Fibroblast of lung (primary cell): ENCODE data around the gene GM2A. TPM values are rescaled to one million over a fixed set of nuclear protein-coding genes. Genes with fewer than 3 reads are reported as not detected.

Experiments used
- DNase-seq, 2 donors: peaks; one replicate each; pipeline versions ENCODE4 v3.0.0 to v3.0.0-alpha.2; 2010; ENCODE audit warnings: low read depth in 2 of 2
- H2AFZ ChIP-seq: 2 replicates; pipeline ENCODE4 v1.5.1; 2012; ENCODE audit warnings: low read length, control low read depth, inconsistent platforms
- H3K27ac ChIP-seq: 2 replicates; pipeline ENCODE4 v1.5.1; 2011; ENCODE audit warnings: low read length, control low read depth; ENCODE audit not compliant: insufficient read depth
- H3K27me3 ChIP-seq: 2 replicates; pipeline ENCODE4 v1.5.1; 2011; ENCODE audit warnings: mild to moderate bottlenecking, low read length; ENCODE audit not compliant: control insufficient read depth, insufficient read depth
- H3K36me3 ChIP-seq: 2 replicates; pipeline ENCODE4 v1.5.1; 2011; ENCODE audit warnings: low read length; ENCODE audit not compliant: control insufficient read depth, insufficient read depth
- H3K4me1 ChIP-seq: 2 replicates; pipeline ENCODE4 v1.5.1; 2011; ENCODE audit warnings: low read length; ENCODE audit not compliant: control insufficient read depth, insufficient read depth; ENCODE audit errors: extremely low read depth
- H3K4me2 ChIP-seq: 2 replicates; pipeline ENCODE4 v1.5.1; 2011; ENCODE audit warnings: low read length, control low read depth; ENCODE audit not compliant: insufficient read depth; ENCODE audit errors: extremely low read depth
- H3K4me3 ChIP-seq, 4 experiments: fragments of 200-600 bp in 1 of 4; sonication (generic) in 1 of 4; replicated peaks in 1 of 4; 2 replicates each; pipeline ENCODE4 v1.5.1; 2011 to 2016; ENCODE audit warnings: low read length in 4 of 4, low read depth in 3 of 4, mild to moderate bottlenecking in 3 of 4, control low read depth in 2 of 4, inconsistent platforms in 1 of 4, mixed read lengths in 1 of 4; ENCODE audit not compliant: insufficient read depth in 1 of 4; ENCODE audit errors: control extremely low read depth in 1 of 4
- H3K79me2 ChIP-seq: 2 replicates; pipeline ENCODE4 v1.5.1; 2012; ENCODE audit warnings: mild to moderate bottlenecking, low read length, inconsistent platforms; ENCODE audit not compliant: control insufficient read depth, insufficient read depth
- H3K9ac ChIP-seq: 2 replicates; pipeline ENCODE4 v1.5.1; 2011; ENCODE audit warnings: mild to moderate bottlenecking, low read length, control low read depth; ENCODE audit not compliant: insufficient read depth
- H3K9me3 ChIP-seq: 2 replicates; pipeline ENCODE4 v1.5.1; 2012; ENCODE audit warnings: low read depth, low read length; ENCODE audit not compliant: control insufficient read depth, insufficient read depth
- H4K20me1 ChIP-seq: 2 replicates; pipeline ENCODE4 v1.5.1; 2011; ENCODE audit warnings: low read length; ENCODE audit not compliant: control insufficient read depth, insufficient read depth; ENCODE audit errors: extremely low read depth
- EZH2 ChIP-seq: IDR thresholded peaks from 2 replicates; pipeline ENCODE4 v1.5.1; 2012; ENCODE audit warnings: low read length, control low read depth, mild to moderate bottlenecking; ENCODE audit errors: missing control alignments
- polyA plus RNA-seq, 2 donors: library from polyadenylated mRNA; depleted of rRNA in 1 of 2; stranded (reverse) in 1 of 2; unstranded in 1 of 2; fragments of >200 nt; gene quantifications; 2 replicates each; pipeline ENCODE4 v1.2.1, GENCODE V29; 2011 to 2012; ENCODE audit warnings: missing spikeins in 1 of 2
- total RNA-seq: library from RNA; depleted of rRNA; stranded (reverse); fragments of >200 nt; gene quantifications from 2 replicates; pipeline ENCODE4 v1.2.1, GENCODE V29; 2014
- TF ChIP-seq, protein P1 (sequence below), 2 donors: IDR thresholded peaks in 1 of 2; conservative IDR thresholded peaks in 1 of 2; 1 replicate in 1 of 2; 2 replicates in 1 of 2; pipeline ENCODE4 v1.5.1; 2011 to 2012; ENCODE audit warnings: low read length in 2 of 2, control low read depth in 1 of 2, inconsistent platforms in 1 of 2, low read depth in 1 of 2, mild to moderate bottlenecking in 1 of 2

GM2A gene
- total and polyA plus RNA-seq, 2 donors (not counting 1 experiment from before 2014, with no cell fraction given) = 11.9 to 28.2 TPM

DNA sequence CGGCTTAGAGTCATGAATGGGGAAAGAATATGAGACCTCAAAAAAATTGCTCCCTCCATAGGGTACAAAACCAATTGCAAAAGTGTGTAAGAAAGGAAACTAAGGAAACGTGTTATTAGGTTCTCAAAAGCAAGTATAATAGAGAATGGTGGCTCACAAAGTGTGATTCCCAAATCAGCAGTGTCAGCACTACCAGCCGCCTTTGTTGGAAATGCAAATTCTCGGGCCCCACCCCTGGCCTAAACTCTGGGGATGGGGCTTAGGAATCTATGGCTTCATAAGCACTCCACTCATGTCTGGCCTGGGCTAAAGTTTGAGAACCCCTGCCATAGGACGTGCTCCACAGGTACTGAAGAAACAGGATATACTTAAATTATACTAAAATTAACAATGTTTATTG, 27.5 kb upstream of the GM2A start:
- Histone ChIP-seq H3K27me3 (peaks cover 6% of the 10 kb centered on the region), H2AFZ (no peak overlapping the region), H3K27ac (no peak overlapping the region), H4K20me1 (no peaks in the 10 kb centered on the region), H3K4me2 (no peak overlapping the region), H3K4me3 (no peak overlapping the region), H3K9me3 (no peaks in the 10 kb centered on the region), H3K79me2 (no peaks in the 10 kb centered on the region), H3K36me3 (no peaks in the 10 kb centered on the region), H3K9ac (no peak overlapping the region), H3K4me1 (peaks cover 2% of the 10 kb centered on the region)
- TF ChIP-seq, protein P1, sequence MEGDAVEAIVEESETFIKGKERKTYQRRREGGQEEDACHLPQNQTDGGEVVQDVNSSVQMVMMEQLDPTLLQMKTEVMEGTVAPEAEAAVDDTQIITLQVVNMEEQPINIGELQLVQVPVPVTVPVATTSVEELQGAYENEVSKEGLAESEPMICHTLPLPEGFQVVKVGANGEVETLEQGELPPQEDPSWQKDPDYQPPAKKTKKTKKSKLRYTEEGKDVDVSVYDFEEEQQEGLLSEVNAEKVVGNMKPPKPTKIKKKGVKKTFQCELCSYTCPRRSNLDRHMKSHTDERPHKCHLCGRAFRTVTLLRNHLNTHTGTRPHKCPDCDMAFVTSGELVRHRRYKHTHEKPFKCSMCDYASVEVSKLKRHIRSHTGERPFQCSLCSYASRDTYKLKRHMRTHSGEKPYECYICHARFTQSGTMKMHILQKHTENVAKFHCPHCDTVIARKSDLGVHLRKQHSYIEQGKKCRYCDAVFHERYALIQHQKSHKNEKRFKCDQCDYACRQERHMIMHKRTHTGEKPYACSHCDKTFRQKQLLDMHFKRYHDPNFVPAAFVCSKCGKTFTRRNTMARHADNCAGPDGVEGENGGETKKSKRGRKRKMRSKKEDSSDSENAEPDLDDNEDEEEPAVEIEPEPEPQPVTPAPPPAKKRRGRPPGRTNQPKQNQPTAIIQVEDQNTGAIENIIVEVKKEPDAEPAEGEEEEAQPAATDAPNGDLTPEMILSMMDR (conservative IDR thresholded peaks at IDR 0.05 in 1 of 2, IDR thresholded peaks at IDR 0.05 in 1 of 2; ENCODE audit: low read depth in 1 of 2, low read length in 2 of 2) = no peak
- TF ChIP-seq EZH2 = no peak
- no peak for DNase-seq

DNA sequence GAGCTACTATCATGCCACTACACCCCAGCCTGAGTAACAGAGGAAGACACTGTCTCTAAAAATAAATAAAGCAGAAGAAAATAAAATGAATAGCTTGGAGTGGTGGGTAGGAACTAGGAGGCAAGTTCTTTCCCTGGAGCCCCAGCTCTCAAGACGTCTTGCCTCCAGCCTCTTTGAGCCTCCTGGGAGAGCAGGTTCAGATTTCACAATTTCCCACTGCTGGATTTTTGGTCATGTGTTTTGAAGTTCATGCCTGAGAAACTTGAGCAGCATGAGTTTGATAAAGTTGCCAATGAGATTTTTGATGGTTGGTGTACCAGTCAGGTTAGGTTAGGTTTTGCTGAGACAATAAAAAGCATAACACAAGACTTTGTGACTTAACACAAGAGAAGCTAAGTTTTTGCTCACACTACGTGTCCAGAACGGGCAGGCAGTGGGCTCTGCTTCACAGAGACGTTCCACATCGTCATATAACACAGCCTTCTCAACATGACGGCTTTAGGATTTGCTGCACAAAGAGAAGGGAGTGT, 25.0 kb upstream of the GM2A start:
- H3K9me3 ChIP-seq = no peaks in the 10 kb centered on the region
- no peak overlapping the region for H2AFZ ChIP-seq
- H3K4me1 ChIP-seq = peaks cover 2% of the 10 kb centered on the region
- no peak overlapping the region for H3K27ac ChIP-seq
- DNase-seq = no peak
- peaks cover 9% of the 10 kb centered on the region for H3K27me3 ChIP-seq
- no peak overlapping the region for H3K4me3 ChIP-seq
- no peak overlapping the region for H3K9ac ChIP-seq
- TF ChIP-seq EZH2 = no peak
- TF ChIP-seq, protein P1 (conservative IDR thresholded peaks at IDR 0.05 in 1 of 2, IDR thresholded peaks at IDR 0.05 in 1 of 2; ENCODE audit: low read depth in 1 of 2, low read length in 2 of 2) = no peak
- no peaks in the 10 kb centered on the region for H3K79me2 ChIP-seq
- no peak overlapping the region for H3K4me2 ChIP-seq
- H4K20me1 ChIP-seq = no peaks in the 10 kb centered on the region
- no peaks in the 10 kb centered on the region for H3K36me3 ChIP-seq

DNA sequence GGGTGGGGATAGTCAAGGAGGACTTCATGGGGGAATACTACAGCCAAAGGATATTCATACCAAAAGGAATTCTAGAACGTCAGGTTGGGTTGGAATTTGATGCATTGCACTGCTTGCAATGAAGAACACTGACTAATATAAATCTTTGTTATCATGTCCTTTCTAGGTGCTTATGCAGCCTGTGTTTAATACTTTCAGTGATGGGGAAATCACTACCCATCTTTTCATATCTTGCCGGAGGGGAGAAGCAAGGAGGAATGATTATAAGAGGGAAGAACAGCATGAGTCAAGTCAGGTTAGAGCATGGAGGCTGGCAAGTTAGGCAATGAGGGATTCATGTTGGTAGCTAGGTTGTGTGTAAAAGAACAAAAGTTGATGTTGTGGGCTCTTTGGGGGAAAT, 24.0 kb upstream of the GM2A start:
- Histone ChIP-seq H3K4me1 (no peaks in the 10 kb centered on the region), H3K4me3 (no peak overlapping the region), H3K9me3 (no peaks in the 10 kb centered on the region), H3K4me2 (no peak overlapping the region), H3K27me3 (peaks cover 9% of the 10 kb centered on the region), H3K36me3 (no peaks in the 10 kb centered on the region), H3K9ac (no peak overlapping the region), H3K27ac (no peak overlapping the region), H3K79me2 (no peaks in the 10 kb centered on the region), H4K20me1 (no peaks in the 10 kb centered on the region), H2AFZ (no peak overlapping the region)
- no peak for DNase-seq
- TF ChIP-seq EZH2 = no peak
- TF ChIP-seq, protein P1 (conservative IDR thresholded peaks at IDR 0.05 in 1 of 2, IDR thresholded peaks at IDR 0.05 in 1 of 2; ENCODE audit: low read depth in 1 of 2, low read length in 2 of 2) = no peak
